Gastrocnemius medialis (tissue), 4 donors: Measurements from ENCODE around the gene RPN2.

ENCODE experiments used
- CTCF ChIP-seq, 5 experiments: fragments of 450-650 bp in 3 of 5; fragments of 200-600 bp in 2 of 5; sonication (generic) in 2 of 5; IDR thresholded peaks in 4 of 5; conservative IDR thresholded peaks in 1 of 5; 1 replicate in 4 of 5; 2 replicates in 1 of 5; pipeline ENCODE4 v1.5.1; 2016 to 2019; ENCODE audit warnings: antibody characterized with exemption in 5 of 5, mild to moderate bottlenecking in 3 of 5, moderate library complexity in 3 of 5
- POLR2A ChIP-seq, 2 donors: fragments of 450-650 bp; IDR thresholded peaks; one replicate each; pipeline ENCODE4 v1.6.1; 2017; ENCODE audit warnings: antibody characterized with exemption in 2 of 2, mild to moderate bottlenecking in 2 of 2, moderate library complexity in 2 of 2

DNA sequence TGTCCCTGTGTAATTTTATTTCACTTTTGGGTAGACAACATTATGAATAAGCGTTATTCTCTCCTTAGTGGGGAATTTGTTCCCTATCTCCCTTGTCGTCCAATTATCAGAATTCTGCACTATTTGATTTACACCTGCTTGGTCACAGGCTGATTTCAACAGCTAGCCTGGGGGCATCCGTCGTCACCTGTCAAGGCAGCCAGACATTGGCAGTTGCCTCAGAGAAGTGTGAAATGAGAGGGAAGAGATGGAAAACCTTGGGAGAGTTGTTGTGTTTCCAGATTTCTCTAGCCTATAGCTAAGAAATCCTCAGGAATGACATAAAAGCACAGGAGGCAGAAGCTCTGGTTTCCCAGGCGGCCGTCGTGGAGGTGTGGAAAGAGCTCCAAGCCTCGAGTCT lies 83.4 kb downstream of the RPN2 start:
- TF ChIP-seq CTCF (IDR thresholded peaks at IDR 0.05 in 4 of 5, conservative IDR thresholded peaks at IDR 0.05 in 1 of 5) (no peak), POLR2A (IDR thresholded peaks at IDR 0.05) (no peak)
